Forelimb muscle (tissue), 1 donor: Measurements from ENCODE around the gene BMP2K. TPM values are rescaled to one million over a fixed set of nuclear protein-coding genes. Genes with fewer than 3 reads are reported as not detected.
"Not testable (repeated sequence)": the region's sequence is repeated elsewhere in the genome, so short reads cannot be mapped to it uniquely, and the experiment has no call there.

Experiments
- DNase-seq: peaks from one replicate; pipeline ENCODE4 v3.0.0-alpha.2; 2013; ENCODE audit warnings: low read depth
- polyA plus RNA-seq: library from polyadenylated mRNA; unstranded; fragments of 120-200 nt; gene quantifications from one replicate; pipeline ENCODE4 v1.2.1, GENCODE V29; 2013; ENCODE audit not compliant: insufficient read length

The BMP2K gene
- polyA plus RNA-seq, 1 donor: 13.4 TPM

- DNase-seq: no peak
Measured at GRCh38 chr4:78863254-78863869, 87.2 kb downstream of the BMP2K start.

- no peak for DNase-seq
Measured at GRCh38 chr4:78863991-78864390, 87.8 kb downstream of the BMP2K start.

- peak; percentile 70 for DNase-seq
Measured at GRCh38 chr4:78864405-78865024, 88.4 kb downstream of the BMP2K start.

- DNase-seq: no peak
Measured at GRCh38 chr4:78865451-78865850, 89.3 kb downstream of the BMP2K start.

- not testable (repeated sequence) for DNase-seq
Measured at GRCh38 chr4:78868712-78869111, 92.6 kb downstream of the BMP2K start.

GRCh38 chr4:78870056-78870455 is 93.9 kb downstream of the BMP2K start:
- DNase-seq: no peak

- no peak for DNase-seq
Measured at GRCh38 chr4:78876568-78877320, 100.6 kb downstream of the BMP2K start.

GRCh38 chr4:78878031-78878430 is 101.9 kb downstream of the BMP2K start:
- no peak for DNase-seq

- DNase-seq: no peak
Measured at GRCh38 chr4:78880874-78881492, 104.8 kb downstream of the BMP2K start.

- no peak for DNase-seq
Measured at GRCh38 chr4:78885598-78885997, 109.4 kb downstream of the BMP2K start.

- no peak for DNase-seq
Measured at GRCh38 chr4:78889955-78890354, 113.8 kb downstream of the BMP2K start.

GRCh38 chr4:78899302-78899701 is 123.2 kb downstream of the BMP2K start:
- DNase-seq: no peak

GRCh38 chr4:78901882-78902281 is 125.7 kb downstream of the BMP2K start:
- no peak for DNase-seq

GRCh38 chr4:78902298-78902697 is 126.1 kb downstream of the BMP2K start:
- DNase-seq: no peak

GRCh38 chr4:78904143-78904542 is 128.0 kb downstream of the BMP2K start:
- DNase-seq: no peak

- DNase-seq: no peak
Measured at GRCh38 chr4:78907638-78908037, 131.5 kb downstream of the BMP2K start.

GRCh38 chr4:78908974-78909373 is 132.8 kb downstream of the BMP2K start:
- DNase-seq: not testable (repeated sequence)

GRCh38 chr4:78910612-78911011 is 134.5 kb downstream of the BMP2K start:
- DNase-seq: no peak

GRCh38 chr4:78922207-78922606 is 146.1 kb downstream of the BMP2K start:
- no peak for DNase-seq

GRCh38 chr4:78923464-78924312 is 147.5 kb downstream of the BMP2K start:
- no peak for DNase-seq

GRCh38 chr4:78926826-78927225 is 150.7 kb downstream of the BMP2K start:
- DNase-seq: no peak

GRCh38 chr4:78928835-78929234 is 152.7 kb downstream of the BMP2K start:
- DNase-seq: no peak
